Mammary epithelial cell (primary cell): ENCODE results near the gene CDCA7.

Experiments used
- CTCF ChIP-seq, 2 donors: IDR thresholded peaks in 1 of 2; conservative IDR thresholded peaks in 1 of 2; 2 replicates each; pipeline ENCODE4 v1.5.1; 2011 to 2012; ENCODE audit warnings: inconsistent platforms in 2 of 2, low read length in 2 of 2, mild to moderate bottlenecking in 2 of 2, control low read depth in 1 of 2, low read depth in 1 of 2; ENCODE audit not compliant: insufficient read depth in 1 of 2; ENCODE audit errors: extremely low read depth in 1 of 2
- EZH2 ChIP-seq: IDR thresholded peaks from 2 replicates; pipeline ENCODE4 v1.6.1; 2012; ENCODE audit warnings: low read length, inconsistent platforms, borderline replicate concordance

GRCh38 chr2:173393636-173394035 is 39.0 kb downstream of the CDCA7 start:
- TF ChIP-seq CTCF (conservative IDR thresholded peaks at IDR 0.05 in 1 of 2, IDR thresholded peaks at IDR 0.05 in 1 of 2; ENCODE audit: extremely low read depth in 1 of 2, insufficient read depth in 1 of 2, low read depth in 1 of 2, low read length in 2 of 2), result no peak
- TF ChIP-seq EZH2, result no peak
